Islet precursor cell (in vitro differentiated cells): ENCODE data around the gene LGALS3BP.

Experiments
- DNase-seq: peaks from one replicate; pipeline ENCODE4 v3.0.0-alpha.2; 2018

The LGALS3BP gene

DNA sequence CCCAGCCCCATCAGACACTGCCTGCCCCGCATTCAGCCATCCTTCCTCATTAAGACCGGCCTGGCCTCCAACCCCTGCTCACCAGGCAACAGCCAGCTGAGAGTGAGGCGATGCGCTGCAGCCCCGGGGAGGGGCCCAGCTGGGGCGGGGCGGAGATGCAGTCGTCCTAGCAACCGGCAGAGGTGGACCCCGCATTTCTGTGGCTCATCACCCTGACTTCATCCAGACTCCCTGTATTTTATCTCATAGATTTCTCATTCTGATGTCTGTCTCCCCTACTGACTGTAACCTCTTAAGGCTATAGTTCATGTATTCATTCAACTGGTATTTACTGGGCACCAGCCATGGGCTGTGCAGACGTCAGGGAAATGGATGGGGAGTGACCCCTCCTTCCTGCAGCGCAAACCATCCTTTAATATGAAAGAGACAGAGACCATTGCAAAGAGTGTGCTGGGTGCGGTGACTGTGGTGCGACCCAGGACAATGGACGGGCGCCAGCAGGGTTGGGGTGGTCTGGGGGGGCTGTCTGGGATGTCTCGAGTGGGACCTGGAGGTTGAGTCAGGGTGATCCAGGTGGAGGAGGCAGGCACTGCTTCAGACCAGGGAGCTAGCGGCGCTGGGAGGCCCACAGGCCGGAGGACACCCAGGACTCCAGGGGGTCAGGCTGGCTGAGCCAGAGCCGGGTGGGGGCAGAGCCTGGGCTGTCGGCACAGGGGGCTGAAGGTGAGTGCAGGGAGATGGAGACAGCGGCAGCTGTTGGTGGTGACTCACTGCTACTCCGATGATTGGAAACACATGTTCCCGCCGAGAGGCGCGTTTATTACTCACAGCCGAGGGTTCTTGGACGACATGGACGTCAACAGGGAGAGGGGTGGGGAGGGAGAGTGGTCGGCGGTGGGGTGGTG is 44.1 kb downstream of the LGALS3BP start:
- peak; percentile 91 for DNase-seq

DNA sequence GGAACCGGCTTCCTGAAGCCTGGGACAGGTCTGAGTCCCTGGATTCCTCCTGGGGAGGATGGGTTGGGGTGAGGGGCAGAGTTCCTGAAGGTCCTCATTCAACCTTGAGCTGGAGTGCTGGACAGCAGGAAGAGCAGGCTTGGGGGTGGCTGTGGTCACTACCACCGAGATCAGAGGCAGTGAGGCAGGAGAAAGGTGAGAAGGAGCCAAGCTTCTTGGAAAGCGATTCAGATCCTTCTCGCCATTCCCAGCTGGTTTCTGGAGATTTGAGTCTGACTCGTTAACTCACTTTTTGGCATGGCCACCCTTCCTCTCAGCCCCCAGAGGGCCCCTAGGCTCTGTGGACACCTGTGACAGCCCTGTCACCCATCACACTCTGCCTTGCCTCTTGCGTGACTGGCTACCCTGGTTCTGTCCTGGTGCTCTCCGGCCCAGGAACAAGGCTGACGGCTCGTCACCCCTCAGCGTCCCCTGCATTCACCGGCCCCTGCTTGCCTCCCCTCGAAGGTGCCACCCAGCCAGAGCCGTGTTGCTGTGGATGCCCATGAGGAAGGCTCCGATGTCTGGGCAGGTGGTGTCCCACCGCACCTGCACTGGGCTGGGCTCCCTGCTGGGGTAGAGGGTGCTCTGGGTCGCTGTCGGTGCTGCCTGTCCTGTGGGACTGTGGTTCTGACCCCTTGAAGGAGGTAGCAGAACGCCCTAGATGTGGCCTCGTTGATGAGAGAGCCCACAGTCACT is 44.9 kb downstream of the LGALS3BP start:
- no peak for DNase-seq

DNA sequence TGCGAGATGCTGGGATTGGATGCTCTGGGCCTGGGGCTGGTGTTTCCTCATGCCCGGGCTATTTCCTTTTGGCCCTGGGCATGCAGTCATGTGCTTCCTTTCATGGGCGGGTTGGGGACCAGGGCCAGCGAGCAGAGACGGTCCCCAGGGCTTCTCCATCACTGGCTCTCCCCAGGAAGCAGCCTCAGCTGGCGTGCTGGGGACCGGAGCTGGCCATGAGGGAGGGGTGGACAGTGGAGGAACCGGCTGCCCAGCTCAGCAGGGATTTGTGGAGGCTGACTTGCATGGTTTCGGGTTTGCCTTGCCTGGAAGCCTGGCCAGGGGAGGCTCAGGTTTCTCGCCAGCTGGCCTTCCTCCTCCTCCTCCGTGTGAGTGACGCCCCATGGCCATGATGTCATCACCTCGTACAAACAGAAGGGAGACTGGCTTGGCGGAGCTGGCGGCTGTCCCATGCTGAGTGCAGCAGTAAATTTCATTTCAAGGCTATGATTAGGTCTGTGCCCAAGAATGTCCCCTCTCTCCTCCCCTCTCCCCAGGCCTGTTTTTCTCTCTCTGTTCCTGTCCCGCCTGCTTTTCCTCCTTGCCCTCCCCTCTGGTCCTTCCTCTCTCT is 45.7 kb downstream of the LGALS3BP start:
- DNase-seq, result peak; percentile 97

DNA sequence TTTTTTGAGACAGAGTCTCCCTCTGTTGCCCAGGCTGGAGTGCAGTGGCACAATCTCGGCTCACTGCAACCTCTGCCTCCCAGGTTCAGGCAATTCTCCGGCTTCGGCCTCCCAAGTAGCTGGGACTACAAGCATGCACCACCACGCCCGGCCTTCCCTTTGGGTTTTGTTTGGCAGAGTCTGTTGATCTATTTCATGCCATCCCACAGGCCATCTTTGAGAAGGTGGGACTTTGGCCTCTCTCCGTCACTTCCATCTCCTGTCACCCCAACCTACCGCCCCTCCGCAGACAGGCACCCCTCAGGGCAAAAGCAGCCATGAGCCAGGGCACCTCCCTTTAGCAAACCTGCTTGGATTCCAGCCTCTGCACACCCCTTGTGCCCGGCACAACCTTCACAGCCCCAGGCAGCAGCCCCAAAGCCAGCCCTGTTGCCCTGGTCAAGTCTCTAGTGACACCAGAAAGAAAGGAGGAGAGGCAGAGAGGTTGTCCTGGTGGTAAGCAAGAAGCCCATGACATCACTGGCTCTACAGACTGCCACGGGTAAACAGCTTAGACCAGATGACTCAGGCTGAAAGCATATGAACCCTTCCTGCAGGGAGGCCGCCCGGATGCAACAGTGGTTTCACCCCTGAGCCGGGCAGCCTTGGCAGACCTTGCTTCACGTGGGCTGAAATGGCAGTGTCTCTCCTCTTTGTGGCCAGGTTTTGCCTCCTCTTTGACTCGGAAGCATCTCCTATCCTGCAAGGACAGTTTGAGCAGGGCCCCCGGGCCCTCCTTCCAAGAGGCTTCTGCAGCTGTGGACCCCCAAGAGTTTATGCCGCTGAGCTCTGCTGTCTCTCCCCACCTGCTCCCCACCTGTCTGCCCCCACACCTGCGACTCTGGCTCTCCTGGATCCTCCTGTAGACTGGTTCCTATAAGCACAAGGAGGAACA is 46.4 kb downstream of the LGALS3BP start:
- DNase-seq, result peak; percentile 97

DNA sequence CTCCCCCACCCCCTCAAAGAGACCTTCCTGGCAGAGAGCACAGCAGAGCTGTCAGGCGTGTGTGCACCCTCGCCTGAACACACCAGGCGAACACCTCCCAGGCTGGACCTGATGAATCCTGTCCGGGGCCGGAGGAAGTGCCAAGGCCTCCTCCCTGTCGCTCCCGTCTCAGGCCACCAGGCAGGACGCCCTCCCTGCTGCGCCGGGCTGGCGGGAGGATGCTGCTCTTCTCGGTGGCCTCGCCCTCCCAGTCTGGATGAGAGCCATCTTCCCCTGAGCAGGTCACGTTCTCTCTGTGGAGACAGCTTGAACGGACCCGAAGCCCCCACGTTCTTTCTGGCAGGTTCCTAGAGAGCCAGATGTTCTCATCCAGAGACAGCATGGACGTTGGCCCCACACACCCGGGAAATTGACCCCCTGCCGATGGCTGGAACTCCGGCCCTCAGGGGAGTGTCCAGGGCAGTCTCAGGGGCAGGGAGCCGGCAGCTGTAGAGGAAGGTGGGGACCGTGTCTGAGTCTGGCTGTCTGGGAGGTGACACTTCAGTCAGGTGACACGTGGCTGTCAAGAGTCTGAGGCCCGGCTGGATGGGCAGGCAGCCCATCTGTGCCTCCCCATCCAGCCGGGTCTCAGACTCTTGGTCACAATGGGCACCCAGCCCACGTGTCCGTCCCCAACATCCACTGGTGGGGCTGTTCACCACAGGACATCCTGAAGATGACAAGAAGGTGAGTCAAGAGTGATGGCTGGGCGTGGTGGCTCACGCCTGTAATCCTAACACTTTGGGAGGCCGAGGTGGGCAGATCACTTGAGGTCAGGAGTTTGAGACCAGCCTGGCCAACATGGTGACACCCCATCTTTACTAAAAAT is 49.6 kb downstream of the LGALS3BP start:
- DNase-seq, result no peak

DNA sequence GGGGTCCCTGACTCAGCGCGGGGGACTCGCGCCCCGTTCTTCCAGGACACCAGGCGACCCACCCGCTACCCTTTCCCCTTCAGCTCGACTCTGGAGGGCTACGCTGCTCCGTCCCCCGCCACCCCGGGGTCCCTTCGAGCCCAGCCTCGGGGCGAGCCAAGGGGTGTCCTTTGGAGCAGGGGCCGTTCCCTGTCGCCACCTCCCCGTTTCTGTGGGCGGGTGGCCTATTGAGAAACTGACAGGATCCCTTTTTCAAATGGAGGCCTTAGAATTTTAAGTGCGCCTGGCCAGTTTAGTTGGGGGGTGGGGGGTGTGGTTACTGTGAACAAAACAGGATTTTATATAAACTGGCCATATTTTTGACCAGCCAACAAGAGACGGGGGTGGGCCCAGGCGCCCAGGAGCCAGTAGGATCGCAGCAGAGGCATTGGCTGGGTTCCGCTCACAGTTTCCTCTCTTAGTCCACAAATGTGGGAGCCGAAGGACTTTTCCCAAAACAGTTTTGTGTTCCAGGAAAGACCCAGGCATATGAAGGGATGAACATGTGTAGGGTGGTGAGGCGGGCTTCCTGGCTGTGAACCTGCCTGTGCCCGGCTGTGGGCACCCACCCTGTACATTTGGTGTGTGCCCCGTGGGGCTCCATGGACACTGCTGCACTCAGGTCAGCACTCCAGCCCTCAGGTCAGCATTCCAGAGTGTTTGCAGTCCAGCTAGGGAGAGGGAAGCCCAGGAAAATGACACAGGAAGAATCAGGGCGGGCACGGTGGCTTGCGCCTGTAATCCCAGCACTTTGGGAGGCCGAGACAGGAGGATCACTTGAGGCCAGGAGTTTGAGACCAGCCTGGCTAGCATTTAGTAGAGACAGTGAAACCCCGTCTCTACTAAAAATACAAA is 53.8 kb downstream of the LGALS3BP start:
- peak; percentile 78 for DNase-seq

DNA sequence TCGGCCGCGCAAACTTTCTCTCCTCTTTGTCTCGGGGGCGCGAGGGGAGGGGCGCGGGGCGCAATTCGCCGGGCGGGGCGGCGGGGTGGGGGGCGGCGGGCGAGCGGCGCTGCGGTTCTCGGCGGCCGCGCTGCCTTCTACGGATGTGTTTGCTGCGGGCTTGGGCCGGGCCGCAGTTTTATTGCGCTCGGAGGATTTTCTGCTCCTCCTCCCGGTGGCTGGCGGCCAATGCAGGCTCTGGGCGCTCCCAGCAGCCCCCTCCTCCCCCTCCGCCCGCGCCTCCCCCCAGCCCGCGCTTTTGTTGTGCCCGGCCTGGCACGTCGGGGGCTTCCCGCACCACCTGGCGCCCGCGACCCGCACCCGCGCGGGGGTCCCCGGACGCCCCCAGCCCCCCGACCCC is 54.5 kb downstream of the LGALS3BP start, which contains the start of gene TIMP2:
TSS of gene TIMP2 (minus strand) at position 154 of the 400 bp plus-strand sequence. CDS start 299 bp downstream, outside the sequence.
- DNase-seq, result peak; percentile 95

DNA sequence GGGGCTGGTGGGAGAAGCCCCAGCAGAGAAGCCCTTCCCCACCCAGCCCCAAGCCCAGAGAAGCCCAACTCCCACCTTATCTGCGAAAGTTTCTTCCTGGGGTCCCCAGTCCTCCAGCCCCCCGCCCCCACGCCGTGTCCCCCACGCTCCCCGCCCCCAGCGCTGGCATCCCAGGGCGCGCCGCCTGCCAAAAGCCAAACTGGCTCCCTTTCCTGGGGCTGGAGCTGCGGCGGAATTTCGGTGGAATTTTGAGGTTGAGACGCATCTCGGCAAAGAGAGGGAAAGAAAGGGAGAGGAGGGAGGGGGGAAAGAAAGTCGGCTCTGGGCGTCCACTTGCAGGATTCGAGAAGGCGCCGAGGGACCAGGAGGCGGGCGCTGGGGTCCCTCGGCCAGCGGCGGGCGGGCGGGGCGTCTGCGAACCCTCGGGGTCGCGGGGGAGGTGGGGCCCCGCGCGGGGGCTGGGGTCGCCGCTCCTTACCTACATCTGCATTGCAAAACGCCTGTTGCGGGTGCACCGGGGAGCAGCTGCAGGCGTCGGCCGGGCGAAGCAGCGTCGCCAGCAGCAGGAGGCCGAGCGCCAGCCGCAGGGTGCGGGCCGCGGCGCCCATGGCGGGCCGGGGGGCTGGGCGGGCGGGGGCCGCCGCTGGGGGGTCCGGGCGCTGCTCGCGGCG is 55.1 kb downstream of the LGALS3BP start:
- DNase-seq, result peak; percentile 79

DNA sequence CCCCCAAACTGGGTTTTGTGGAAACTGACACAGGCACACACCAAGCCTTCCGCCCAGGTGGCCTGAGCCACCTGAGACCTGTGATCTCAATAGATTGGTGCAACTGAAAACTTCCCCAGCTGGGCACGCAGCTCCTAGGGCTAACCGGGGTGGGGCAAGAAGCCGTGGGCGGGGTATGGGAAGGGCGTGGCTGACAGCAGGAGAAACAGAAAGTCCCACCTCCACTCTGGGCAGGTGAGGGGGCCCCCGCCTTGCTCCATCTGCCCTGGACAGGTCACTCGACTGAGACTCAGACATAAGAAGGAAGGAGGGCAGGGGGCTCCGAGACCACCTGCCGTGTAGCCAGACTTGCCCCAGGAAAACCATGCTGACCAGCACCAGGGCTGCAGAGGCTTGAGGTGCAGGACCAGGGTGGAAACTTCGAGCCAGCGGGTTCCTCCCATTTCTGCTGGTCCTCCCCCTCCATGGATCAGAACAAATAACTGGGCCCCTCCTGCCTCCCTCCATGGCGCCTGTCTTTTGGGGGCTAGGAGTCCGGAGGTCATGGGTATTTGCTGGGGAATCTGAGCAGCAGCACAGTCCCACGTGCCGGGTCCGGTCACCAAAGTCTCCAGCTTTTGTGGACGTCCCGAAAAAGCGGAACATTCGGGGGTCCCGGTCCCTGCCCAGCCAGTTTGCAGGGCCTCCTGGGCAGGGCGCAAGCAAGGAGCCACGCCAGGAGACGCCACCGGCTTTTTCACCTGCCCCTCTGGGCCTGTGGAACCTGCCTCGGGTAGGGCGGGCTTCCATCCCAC is 55.9 kb downstream of the LGALS3BP start:
- DNase-seq, result peak; percentile 88

DNA sequence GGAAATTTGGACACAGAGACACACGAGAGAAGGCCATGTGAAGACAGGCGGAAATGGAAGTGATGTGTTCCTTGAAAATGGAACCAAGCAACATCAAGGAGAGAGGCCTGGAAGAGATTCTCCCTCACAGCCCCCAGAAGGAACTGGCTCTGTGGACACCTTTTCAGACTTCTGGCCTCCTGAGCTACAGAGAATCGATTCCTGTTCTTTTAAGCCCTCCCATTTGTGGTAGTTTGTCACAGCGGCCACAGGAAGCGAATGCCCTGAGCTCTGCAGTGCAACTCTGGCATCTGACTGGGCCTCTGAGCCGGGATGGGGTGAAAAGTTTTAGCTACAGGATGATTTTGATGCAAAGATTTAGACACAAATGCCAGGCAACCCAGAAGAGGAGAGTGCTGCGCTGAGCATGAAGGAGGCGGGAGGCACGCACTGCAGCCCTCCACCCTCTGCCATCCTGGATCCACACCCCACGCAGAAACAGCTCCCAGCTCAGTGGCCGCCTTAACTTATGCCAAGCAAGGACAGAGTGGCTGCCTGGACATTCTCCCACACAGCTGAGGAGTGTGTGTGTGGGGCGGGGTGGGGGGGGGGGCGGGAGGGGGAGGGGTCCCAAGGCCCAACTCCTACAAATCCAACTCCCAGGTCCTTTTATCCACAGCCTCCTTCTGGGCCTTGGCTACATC is 56.8 kb downstream of the LGALS3BP start:
- DNase-seq, result peak; percentile 56

DNA sequence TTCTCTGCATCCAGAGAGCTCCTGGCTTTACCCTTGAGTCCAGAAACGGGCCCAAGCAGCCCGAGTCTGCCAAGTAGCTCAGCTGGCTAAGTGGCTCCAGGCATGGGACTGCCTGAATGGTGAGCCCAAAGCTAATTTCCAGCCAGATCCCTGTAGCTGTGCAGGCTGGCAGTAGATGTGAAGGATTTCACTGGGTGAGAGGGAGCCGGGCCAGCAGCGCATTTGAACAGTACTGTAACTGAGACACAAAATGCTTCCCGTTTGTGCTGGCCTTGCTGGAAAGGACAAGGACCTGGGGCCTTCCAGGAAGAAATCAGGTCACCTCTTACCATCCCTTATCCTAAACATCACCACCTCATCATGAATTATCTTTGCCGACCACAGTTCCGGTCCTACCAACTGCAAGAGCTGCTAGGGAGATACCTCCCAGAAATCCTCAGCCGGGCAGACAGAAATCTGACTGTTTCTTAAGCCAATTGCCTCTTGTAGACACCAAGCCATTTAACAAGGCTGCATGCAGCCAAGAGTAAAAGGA is 58.2 kb downstream of the LGALS3BP start:
- peak; percentile 58 for DNase-seq
